Muscle of arm (tissue), 12 donors: ENCODE results near the gene GGA1. TPM values are rescaled to one million over a fixed set of nuclear protein-coding genes. Genes with fewer than 3 reads are reported as not detected.

Experiments
- DNase-seq: peaks from one replicate; pipeline ENCODE4 v3.0.0-alpha.2; 2013
- polyA plus RNA-seq, 12 donors: library from polyadenylated mRNA; unstranded; fragments of 120-200 nt; gene quantifications; one replicate each; pipeline ENCODE4 v1.2.1, GENCODE V29; 2013; ENCODE audit not compliant: insufficient read length in 12 of 12

Gene GGA1
- polyA plus RNA-seq, 12 donors: 24.7 to 53.2 (median 39.4) TPM; not detected in 1

- DNase-seq: no peak
Measured at GRCh38 chr22:37627545-37627944, 18.9 kb downstream of the GGA1 start.

DNA sequence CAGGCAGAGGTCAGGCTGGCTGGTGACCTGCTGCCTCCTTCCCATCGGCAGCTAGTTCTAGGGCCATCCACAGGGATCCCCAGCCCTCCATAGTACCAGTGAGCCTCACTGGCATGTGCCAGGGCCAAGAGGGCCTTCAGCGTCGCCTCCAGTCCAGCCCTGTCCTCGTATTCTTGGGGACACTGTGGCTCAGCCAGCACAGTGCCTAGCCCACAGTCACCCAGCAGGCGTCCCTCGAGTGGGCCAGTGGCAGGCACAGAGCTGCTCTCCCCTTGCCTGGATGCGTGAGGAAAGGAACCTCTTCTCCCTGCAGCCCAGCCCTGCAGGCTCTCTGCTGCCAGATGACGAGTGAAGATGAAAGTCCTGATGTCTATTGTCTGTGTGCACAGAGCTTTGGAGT lies 20.2 kb downstream of the GGA1 start:
- no peak for DNase-seq

DNA sequence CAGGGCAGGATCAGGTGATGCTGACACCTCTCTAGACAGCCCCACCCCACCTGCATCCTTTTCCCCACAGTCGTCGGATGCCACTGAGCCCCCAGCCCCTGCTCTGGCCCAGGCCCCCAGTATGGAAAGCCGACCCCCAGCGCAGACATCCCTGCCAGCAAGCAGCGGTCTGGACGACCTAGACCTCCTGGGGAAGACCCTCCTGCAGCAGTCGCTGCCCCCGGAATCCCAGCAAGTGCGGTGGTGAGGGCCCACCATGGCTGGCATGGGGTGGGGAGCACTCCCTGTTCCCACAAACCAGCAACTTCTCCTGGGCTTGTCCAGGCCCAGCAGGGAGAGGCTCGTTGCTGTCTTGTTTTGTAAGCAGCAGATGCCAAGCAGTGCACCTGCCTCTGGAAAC lies 21.3 kb downstream of the GGA1 start:
- DNase-seq: no peak

GRCh38 chr22:37630839-37631435 lies 22.3 kb downstream of the GGA1 start:
- no peak for DNase-seq

DNA sequence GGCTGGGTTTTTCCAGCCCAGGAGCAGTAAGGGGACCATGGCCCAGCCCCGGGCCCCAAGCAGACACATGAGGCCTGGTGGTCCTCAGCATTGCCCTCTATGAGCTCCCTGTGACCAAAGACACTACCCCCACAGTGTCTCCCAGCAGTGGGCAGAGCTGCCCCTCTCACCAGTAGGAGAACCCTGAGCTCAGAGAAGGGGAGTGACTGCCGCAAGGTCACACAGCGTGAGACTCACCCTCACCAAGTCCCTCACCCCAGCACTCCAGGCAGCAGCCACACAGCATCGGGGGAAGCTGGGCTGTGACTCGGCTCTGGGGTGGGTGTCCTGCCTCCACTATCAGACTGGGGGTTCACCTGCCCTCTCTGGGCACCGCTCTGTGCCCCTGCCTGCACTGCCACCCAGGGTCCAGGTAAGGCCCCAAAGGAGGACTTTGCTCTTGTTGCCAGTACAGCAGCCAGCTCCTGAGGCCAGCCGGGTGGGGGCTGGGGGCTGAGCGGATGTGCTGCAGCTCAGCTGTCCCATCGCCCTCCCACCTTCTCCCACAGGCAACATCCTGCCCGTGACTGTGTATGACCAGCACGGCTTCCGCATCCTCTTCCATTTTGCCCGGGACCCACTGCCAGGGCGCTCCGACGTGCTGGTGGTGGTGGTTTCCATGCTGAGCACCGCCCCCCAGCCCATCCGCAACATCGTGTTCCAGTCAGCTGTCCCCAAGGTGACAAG lies 23.0 kb downstream of the GGA1 start:
- DNase-seq: no peak

DNA sequence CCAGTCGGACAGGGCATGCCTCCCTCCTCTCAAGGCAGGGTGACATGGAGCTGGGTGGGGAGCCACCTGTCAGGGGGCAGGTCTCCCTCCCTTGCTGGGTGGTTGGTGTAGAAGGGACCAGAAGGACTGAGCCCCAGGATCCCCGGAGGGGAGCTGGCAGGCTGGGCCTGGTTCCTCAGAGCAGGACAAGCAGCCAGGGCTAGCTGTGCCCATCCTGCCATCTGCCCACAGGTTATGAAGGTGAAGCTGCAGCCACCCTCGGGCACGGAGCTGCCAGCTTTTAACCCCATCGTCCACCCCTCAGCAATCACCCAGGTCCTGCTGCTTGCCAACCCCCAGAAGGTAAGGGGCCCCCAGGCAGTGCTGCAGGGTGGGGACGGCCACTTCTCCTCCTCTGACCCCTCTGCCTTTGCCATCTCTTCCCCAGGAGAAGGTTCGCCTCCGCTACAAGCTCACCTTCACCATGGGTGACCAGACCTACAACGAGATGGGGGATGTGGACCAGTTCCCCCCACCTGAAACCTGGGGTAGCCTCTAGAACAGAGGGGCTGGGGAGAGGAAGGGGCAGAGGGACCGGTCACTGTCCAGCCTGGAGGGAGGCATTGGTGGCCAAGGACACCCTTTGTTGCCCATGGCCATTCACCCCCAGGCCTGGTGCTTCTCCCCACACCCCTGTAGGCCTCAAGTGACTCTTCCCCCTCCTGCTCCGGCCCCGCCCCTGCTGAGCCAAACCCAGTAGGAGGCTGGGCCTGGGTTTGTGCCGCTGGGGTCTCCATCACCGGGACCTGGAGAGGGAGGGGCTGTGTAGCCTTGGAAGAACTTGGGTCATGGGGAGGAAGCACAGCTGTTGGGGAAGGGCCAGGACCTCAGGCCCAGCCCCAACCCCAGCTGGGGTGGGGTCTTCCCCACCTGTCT lies 23.8 kb downstream of the GGA1 start:
- no peak for DNase-seq

DNA sequence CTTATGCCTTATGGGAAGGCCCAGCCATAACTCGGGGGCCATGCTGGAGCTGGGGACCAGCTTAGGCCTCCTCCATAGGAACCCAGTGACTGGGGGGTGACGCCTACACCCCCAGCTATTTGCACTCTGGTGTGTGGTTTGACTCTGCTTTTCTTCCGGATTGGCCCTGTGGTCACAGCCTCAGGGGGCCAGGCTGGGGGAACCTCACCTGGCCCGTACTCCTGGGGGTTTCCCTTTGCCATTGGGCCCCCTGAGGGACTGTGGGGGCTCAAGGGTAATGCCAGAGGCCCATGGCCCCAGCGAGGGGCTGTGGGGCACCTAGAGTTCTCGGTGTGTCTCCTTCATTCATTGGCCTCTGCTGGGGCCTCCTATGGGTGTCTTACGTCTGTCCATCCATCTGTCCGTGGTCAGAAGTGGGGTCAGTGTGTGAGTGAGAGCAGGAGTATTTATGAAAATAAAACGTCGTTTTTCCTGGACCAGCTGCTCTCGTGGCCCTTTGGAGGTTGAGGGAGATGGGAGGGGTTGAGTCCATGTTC lies 24.5 kb downstream of the GGA1 start:
- DNase-seq: no peak

GRCh38 chr22:37633625-37634416 lies 25.2 kb downstream of the GGA1 start:
- DNase-seq: peak; percentile 94

- DNase-seq: no peak
Measured at GRCh38 chr22:37634417-37634924, 25.8 kb downstream of the GGA1 start.

GRCh38 chr22:37635157-37635556 lies 26.5 kb downstream of the GGA1 start:
- no peak for DNase-seq

GRCh38 chr22:37636186-37636948 lies 27.7 kb downstream of the GGA1 start:
- DNase-seq: no peak

GRCh38 chr22:37636949-37637273 lies 28.3 kb downstream of the GGA1 start:
- DNase-seq: no peak

GRCh38 chr22:37638391-37639069 lies 29.9 kb downstream of the GGA1 start:
- no peak for DNase-seq

DNA sequence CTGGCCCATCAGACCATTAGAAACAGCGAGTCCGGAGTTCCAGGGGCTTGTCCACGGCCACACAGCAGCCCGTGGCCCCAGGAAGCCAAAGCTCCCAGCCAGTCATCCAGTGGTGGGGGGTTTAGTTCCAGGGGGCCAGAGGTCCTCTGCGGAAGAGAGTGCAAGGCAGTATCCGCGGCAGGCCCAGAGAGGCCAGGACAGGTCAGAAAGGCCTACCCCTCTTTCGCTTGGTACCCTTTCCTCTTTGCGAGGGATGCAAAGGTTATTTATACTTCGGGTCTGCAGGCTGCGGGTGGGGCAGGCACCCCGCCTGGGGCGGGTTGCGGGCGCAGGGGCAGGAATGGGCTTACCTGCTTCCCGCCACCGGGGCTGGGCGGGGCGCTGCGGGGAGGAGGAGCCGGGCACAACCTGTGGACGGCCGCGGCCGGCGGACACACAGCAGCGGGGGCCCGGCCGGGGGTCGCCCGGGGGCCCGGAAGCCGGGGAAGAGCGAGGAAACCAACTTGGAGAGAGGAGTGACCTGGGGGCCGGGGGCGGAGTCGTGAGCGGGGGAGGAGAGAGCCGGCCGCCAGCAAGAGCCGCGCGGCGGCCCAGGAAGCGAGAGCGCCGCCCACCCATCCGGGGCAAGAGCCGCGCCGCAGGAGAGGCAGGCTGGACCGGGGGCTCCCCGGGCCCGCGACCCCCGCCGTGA lies 30.6 kb downstream of the GGA1 start, which contains the start of gene SH3BP1:
Gene SH3BP1 (plus strand): TSS at position 600 of the 691 bp plus-strand sequence. CDS start 119 bp downstream, outside the sequence.
- DNase-seq: no peak

GRCh38 chr22:37639771-37640590 lies 31.3 kb downstream of the GGA1 start:
- DNase-seq: no peak

DNA sequence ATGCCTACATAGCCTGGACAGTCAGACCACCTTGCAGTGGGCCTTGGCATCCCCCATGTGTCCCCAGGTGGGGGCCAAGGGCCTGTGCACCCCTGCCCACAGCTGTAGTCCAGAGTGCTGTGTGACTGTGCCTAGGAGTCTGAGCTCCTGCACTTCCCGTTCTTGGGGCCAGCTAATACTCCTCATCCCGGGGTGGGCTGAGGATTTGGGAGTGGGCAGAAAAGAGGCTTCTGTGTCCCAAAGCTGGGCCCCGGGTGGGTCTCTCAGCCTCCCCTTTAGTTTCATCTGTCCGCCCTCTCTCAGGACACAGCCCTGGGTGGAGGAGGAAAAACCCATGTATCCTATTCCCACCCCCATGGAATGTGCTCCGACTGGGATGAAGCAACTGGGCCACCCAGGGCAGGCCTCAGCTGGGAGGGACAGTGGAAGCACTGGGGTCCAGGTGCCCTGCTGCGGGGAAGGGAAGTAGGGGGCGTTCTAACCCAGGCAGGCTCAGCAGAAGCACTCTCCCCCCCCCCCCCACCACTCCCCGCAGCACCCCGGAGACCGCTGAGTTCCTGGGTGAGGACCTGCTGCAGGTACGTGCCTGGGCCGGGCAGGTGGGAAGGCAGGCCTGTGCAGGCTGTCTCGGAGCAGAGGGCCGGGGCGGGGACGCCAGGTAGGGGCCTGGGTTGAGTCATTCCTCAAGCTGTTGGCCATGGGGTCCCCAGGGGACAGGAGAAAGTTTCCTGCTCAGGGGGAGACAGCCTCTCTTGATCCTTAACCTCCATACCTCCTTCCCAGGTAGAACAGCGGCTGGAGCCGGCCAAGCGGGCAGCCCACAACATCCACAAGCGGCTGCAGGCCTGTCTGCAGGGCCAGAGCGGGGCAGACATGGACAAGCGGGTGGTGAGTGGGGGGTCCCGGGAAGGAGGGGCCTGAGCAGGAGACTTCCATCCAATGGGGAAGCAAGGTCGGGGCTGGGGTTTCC lies 32.2 kb downstream of the GGA1 start:
- DNase-seq: no peak

GRCh38 chr22:37641561-37641949 lies 32.9 kb downstream of the GGA1 start:
- DNase-seq: no peak
